GM19467 (cell line): Measurements from ENCODE around the gene RASA1.
"Not testable (repeated sequence)": the region's sequence is repeated elsewhere in the genome, so short reads cannot be mapped to it uniquely, and the experiment has no call there.

ENCODE experiments used
- ATAC-seq: cut with Tn5 transposase; IDR thresholded peaks from one replicate; pipeline ENCODE4 v1.9.1; 2021; ENCODE audit warnings: mild to moderate bottlenecking, moderate library complexity; ENCODE audit not compliant: unreplicated experiment

RASA1 gene

DNA sequence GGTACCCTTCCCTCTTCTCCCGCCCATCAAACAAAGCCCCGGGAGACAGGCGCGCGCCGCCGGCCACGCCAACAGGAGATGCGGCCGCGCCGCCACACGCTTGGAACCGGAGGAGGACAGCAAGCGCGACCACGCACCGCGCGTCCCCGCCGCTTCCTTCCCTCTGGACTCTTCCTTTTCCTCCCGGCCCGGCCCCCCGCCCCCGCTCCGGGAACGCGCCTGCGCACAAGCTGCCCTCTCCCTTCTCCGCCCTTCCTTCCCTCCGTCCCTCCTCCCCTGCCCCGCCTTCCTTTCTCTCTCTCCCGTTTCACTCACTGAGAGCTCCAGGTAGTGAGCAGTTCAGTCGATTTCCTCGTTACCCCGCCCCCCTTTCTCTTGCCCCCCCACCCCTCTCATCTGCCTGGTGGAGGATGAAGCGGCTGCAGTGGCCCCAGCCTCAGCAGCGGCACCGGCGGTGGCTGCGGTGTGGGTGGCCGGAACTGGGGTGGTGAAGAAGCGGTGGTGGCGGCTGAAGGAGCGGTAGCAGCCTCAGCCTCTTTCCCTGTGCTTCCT is at the start of gene RASA1:
Gene RASA1, plus strand, starts transcription at position 310 of the 552 bp plus-strand sequence. CDS start 569 bp downstream, outside the sequence.
- ATAC-seq: peak; percentile 52

DNA sequence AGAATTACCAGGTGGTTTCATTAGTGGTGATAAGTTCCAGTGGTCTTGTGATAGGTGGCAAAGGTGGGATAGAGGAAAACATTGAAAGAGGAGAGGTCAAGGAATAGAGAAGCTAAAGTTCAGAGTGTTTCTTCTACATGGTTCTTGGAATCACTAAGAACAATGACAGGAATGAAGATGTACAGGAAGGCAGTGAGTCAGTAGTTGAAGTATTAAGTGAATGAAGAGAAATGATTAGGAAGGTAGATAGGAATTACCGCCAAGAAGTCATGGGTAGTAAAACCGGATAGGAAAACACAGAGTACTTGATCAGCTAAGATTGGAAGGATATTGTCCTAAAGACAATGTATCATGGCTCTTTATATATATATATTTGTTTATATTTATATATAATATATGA is 37.9 kb upstream of the RASA1 start:
- no peak for ATAC-seq

DNA sequence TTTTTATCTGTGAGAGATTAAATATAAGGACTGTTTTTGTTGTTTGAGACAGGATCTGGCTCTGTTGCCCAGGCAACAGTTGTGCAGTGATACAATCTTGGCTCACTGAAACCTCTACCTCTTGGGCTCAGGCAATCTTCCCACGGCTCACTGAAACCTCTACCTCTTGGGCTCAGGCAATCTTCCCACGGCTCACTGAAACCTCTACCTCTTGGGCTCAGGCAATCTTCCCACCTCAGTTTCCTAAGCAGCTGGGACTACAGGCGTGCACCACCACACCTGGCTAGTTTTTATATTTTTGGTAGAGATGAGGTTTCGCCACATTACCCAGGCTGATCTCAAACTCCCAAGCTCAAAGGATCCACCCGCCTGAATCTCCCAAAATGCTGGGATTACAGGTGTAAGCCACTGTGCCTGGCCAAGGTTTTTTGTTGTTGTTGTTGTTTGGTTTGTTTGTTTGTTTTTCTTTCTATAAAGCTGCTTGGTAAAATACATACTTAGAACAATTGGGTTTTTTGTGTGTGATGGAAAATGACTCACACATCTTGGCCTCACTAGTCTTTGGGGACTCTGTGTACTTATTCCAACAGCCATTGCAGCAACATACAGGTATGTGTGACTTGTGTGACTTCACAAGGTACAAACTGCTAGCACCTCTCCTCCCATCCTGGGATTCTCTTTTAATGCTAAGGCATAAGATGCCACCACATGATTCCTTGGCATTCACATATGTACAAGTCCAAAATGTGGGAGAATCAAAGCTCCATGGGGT is 36.5 kb upstream of the RASA1 start:
- ATAC-seq: peak; percentile 93

DNA sequence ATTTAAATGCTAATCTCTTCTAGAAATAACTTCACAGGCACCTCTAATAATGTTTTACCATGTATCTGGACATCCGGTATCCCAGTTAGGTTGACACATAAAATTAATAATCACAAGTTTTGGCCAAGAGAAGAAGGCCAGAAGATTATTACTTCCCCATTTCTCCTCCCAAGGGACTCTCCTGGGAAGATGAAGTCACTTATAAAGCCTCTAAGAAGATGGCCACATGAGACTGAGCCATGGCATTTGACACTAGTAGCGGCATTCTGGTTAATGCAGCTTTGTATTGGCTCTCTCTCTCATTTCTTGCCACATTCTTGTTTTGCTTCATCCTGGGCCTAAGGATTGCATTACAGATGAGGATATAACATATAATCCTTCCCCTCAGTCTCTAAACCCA is 34.5 kb upstream of the RASA1 start:
- ATAC-seq: no peak

DNA sequence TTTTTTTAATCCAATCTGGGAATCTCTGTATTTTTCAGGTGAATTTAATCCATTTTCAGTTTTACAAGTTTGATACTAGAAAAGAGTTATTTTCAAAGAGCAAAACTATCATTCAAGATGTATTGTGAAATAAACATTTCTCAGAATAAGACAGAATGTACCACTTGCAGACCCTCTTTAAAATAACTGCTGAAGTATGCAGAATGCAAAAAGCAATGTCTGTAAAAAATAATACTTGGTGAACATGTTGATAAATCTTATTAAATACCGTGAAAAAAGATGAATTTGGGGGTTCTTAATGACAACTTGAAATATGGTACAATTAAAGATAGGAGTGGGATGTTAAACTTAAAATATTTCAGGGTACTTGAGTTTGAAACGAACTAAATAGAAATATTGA is 26.1 kb upstream of the RASA1 start:
- ATAC-seq: no peak

DNA sequence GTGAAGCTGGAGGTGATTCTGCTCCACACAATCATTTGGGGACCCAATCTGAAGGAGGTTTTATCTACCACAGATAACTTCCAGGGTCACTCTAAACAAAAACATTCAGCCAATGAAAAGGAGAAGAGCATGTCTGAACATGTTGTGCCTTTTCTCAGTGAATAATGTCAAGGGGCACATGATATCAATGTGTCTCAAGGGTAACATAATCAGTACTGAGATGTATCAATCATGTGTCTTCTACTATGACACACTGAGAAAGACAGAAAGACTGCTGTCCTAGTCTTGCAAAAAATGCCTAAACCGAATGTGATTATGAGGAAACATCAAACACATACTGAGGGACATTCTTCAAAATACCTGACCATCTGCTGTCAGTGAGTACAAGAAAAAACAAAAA is 25.4 kb upstream of the RASA1 start:
- no peak for ATAC-seq

DNA sequence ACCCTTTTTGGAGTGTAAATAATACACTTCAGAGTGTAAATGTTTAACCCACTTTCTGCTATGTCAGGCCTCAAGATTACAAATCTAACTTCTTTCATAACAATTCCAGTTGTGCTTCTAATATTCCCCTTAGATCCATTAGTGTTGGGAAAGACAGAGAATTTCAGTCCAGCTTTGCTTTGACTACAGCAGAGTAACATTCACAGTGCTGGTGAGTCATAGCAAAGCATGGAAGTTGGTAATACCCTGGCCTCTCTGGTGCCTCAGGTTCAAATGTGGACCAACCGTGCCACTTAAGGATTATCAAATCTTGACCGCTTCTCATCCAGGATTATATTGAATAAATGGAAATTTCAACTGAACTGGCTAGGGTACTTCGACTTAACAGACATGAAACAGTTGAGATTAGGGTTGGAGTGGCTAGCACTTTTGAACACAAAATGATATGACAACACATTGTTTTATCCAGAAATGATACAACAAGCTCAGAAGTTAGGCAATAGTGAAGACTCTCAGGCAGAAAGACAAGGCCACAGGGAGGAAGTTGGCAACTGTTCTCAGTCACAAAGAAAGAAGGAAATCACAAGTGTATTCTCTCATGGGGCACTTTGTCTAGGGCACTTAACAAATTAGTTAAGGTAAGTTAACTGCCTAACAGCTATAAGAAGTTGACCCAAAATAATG is 24.4 kb upstream of the RASA1 start:
- ATAC-seq: no peak

DNA sequence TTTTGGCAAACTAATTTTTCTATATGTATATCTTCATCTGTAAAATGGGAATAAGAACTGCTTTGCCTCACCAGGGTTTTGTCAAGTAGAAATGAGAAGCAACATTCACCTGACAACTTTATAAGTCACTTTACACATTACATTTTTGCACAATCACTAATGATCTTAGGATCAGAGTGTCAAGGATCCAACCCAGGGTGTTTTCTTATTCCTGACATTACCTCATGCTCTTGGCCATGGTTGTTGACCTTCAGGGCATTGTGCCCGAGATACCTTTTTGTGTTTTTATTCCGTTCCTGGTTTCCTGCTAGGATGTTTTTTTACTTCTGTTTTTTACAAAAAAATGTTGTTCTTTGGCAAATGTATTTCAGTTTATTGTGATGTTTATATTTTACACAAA is 22.2 kb upstream of the RASA1 start:
- no peak for ATAC-seq

DNA sequence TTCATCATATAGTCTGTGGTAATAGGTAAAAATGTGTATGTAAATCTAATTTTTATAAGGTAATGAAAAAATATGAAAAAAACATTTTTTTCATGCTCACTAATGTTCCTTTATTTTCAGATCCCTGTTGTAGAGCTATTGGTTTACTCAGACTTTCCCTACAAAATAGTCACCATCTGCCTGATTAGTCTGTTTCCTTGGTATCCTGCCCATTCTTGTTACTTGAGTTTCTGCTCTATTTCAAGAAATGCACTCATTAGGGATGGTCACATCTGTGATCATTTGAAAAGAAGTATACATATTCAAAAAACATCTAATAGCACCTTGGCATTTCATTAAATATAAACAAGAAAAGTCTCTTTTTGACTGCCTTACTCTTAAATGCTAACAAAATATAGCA is 21.6 kb upstream of the RASA1 start:
- ATAC-seq: no peak

DNA sequence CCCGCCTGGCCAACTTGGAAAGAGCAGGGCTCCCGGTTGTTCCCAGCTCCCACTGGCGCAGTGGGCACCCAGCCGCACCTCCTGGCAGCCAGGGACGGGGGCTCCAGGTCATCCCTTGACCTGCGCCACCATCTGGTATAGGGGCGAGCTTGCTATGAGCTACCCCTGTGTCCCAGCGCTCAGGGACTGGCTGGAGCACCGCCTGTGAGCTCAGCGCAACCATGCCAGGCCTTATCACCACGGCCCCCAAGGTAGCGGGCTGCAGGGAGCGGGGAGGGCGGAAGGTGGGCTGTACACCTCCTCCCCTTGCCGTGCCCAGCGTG is 15.4 kb upstream of the RASA1 start:
- no peak for ATAC-seq

DNA sequence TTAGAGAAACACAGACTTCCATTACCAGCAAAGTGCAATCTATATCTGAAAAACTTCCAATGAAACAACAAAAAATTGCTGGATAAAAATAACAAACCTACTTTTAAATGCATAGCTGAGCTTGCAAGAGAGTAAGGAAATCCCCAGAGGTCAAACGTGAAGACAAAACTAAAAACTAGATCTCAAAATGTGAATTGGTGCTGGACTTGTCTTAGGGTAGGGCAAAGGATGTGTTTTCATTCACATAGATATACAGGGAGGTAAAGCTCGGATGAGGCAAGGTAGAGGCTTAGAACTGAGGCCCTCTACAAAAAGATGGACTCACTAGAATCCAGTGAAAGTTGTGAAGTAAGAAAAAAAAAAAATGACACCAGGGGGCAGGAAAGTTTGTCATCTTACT is 13.6 kb upstream of the RASA1 start:
- ATAC-seq: no peak

DNA sequence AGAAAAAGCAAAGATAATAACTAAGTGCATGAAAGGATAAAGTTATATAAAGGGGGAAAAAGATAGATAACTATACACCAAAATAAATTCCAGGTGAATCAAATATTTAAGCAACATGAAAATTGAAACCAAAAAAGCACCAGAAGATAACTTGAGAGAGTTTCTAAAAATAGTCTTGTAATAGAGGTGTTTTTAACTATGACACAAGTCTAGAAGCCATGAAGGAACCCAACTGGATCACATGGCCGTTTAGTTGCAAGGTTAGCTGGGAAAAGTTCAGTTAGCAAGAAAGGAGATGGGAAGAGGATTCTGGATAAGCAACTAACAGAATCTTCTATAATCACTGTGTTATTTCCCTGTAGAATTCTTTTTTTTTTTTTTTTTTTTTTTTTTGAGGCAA is 9.2 kb upstream of the RASA1 start:
- no peak for ATAC-seq

DNA sequence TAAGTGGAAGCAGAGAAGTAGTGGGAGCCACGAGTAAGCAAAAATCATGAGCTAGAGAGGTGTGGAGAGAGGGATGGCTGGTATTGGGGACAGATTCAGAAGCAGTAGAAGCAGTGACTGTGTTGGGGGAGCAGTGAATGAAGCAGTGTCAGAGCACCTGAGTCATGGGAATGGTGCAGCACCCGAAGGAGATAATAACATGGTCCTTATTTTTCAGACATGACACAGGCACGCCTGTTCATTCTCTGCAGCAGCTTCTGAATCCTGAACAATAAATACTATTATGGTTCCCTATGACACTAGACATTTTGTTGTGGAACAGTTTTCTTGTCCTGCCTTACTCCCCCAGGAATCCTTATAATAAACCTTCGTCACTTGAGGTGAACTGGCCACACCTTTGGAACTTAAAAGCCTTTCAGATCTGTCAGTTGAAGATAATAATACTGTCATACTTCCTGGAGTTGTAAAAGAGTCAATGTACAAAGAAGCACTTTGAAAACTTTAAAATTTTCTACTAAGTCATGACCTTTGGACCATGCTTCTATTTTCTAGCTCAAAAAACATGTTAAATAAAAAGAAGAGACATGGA is 7.0 kb upstream of the RASA1 start:
- no peak for ATAC-seq

DNA sequence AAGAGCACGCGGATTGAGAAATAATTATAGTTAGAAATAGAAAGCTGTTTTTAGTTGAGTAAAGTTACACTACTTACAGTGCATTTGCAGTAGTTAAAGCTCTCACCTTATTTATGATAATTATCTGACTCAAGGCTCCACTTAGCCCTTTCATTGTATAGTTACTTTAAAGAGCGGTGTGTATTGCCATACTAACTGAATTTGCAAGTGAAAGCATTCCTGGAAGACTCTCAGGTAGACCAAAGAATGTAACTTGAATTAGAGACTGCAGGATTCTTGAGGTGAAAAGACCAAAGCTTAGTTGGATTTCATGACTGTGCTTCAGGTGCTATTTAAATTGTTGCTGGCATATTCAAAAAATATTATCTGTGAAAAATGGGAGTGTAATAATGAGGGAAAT is 4.2 kb upstream of the RASA1 start:
- ATAC-seq: no peak

DNA sequence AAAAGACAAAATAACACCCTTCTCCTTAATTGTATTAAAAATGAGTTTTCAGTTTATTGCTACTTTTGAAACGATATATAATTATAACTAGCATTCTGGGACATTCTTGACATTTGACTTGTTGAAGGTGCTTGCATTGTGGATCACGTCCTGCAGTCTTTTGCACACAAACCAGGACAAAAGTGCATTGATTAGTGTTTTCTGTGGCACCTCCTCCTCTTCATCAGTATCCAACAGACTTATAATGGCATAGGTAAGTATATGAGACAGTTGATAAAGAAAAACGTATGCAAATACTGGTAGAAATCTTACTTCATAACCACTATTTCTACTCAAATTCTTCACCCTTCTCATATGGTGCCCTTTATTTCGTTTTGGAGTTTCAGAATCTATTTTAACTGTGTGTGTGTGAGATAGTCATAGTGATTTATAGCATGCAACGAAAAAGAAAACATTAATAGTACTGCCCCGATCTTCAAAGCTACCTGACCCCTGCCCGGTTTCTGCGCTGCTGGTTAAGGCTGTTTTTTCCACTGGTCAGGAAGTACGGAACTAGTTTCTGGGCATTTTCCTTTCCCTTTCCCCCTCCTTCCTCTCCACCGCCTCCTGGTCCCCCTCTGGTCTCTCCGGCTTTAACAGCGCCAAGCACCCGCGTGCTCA is 639 bp upstream of the RASA1 start:
- peak; percentile 6 for ATAC-seq

DNA sequence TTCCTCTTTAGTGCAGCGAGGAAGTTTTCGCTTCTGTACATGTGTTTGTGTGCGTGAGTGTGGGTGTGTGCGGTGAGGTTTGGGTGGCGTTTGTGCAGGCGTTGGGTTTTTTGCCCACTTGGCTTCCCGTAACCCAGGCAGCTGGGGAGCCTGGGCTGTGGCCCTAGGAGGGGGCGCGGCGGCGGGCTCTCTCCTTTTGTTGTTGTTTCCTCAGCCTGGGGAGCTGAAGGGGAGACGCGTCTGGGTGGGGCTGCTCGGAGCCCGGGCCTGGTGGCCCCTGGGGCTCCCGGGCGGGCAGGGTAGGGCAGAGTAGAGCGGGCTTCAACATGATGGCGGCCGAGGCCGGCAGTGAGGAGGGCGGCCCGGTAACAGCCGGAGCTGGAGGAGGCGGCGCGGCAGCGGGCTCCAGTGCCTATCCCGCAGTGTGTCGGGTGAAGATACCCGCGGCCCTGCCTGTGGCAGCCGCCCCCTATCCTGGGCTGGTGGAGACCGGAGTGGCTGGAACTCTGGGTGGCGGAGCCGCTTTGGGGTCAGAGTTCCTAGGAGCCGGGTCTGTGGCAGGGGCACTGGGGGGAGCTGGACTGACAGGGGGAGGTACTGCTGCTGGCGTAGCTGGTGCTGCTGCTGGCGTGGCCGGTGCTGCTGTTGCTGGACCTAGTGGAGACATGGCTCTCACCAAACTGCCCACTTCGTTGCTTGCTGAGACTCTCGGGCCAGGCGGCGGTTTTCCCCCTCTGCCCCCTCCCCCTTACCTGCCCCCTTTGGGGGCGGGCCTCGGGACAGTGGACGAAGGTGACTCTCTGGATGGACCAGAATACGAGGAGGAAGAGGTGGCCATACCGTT is 665 bp downstream of the RASA1 start:
- peak; percentile 57 for ATAC-seq

DNA sequence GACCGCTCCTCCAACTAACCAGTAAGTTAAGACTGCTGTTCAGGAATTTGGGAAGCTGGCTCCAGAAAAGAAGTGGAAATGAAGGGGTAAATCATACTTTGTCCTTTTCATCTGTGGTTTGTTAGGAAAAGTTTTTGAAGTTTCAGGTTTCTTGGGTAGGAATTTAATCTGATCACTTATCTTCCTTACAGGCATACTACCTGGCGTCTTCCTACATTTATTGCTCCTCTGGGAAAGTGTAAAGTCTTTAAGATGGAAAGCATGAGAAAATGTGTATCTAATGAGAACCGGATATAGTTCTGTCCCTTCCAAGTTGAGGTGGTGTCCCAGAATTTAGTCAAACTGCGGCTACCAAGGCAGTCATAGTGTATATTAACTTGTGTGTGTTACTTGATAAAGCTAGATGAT is 1.3 kb downstream of the RASA1 start:
- no peak for ATAC-seq

DNA sequence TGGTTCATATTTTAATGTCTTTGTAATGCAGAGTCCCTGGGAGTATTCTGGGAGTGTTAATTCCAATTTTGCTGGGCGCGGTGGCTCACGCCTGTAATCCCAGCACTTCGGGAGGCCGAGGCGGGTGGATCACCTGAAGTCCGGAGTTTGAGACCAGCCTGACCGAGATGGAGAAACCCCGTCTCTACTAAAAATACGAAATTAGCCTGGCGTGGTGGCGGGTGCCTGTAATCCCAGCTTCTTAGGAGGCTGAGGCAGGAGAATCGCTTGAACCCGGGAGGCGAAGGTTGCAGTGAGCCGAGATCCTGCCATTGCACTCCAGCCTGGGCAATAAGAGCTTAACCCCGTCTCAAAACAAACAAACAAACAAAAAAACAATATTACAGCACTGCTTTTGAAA is 3.2 kb downstream of the RASA1 start:
- not testable (repeated sequence) for ATAC-seq

DNA sequence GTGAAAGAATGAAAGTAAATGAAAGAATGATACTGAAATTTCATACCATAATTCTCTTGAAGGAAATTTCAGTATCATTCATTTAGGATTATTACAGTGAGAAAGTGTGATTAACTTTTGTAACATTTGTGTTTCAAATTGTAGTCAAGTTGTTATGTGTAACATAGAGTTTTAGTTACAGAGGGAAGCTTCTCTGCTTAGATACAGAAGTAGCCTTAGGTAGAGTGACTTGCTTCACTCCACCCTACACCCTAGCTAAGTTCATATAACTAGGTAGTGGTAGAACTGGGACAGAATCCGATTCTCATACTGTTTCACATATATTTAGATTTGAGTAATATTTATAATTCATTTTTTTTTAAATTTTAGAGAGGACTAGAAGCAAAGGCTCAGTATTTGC is 9.0 kb downstream of the RASA1 start:
- no peak for ATAC-seq

DNA sequence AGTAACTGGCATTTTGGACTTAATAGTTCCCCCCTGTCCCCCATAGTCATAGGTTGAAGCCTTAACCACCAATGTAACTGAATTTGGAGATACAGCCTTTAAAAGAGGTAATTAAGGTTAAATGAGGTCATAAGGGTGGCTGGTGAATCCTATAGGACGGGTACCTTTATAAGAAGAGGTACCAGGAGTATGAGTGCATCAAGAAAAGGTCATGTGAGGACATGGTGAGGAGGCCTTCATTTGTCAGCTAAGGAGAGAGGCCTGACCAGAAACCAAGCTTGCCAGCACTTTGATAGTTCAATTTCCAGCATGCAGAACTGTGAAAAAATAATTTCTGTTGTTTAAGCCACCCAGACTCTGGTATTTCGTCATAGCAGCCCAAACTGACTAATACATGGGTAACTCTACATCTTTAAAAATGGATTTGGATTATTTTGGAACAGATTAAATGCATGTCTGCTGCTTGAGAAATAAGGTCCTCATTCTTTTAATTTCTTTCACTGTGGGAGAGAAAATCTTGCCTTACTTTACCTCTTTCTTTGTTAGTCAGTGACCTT is 9.7 kb downstream of the RASA1 start:
- no peak for ATAC-seq
